NCI-H2227 (cell line): ENCODE data around the gene NCBP3.

Source experiments
- DNase-seq: peaks from one replicate; lab custom pipeline; 2025; ENCODE audit not compliant: unreplicated experiment; lab: John Stamatoyannopoulos, UW

The NCBP3 gene

GRCh38 chr17:3813171-3813570 is 32.9 kb downstream of the NCBP3 start:
- no peak for DNase-seq

- DNase-seq: no peak
Measured at GRCh38 chr17:3812771-3813170, 33.3 kb downstream of the NCBP3 start.

DNA sequence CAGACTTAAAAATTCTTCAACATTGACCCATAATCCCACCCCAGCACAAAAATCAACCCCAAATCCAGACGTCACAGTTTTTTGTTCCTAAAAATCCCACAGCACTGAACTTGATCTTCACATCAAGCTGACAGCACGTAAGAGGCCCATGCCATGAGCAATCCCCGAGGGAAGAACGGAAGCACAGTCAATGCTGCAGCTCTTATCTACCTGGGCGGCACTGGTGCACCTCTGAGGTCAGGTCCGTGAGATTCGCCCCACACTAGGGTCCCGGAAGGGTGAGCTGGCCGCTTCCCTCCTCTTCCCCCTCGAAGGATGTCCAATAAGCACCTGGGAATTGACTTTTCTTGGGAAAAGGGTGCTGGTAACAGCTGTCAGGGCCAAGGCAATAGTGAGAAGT is 33.8 kb downstream of the NCBP3 start:
- DNase-seq: no peak

DNA sequence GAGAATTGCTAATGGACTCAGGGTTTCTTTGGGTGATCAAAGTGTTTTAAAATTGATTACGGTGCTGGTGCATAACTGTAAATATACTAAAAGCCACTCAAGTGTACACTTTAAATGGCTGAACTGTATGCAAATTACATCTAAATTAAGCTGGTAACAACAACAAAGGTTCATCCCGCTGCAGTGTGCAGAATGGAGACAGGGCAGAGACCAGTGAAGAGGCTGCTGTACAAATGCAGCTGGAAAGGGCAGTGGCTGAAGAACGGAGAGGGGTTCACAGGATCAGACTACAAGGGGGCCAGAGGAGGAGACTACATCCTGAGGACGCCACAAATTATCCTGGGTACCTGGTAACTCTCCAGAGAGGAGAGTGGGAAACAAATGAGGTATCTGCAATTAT is 36.0 kb downstream of the NCBP3 start:
- no peak for DNase-seq

GRCh38 chr17:3809135-3809534 is 36.9 kb downstream of the NCBP3 start:
- no peak for DNase-seq

GRCh38 chr17:3808701-3809100 is 37.3 kb downstream of the NCBP3 start:
- DNase-seq: no peak

DNA sequence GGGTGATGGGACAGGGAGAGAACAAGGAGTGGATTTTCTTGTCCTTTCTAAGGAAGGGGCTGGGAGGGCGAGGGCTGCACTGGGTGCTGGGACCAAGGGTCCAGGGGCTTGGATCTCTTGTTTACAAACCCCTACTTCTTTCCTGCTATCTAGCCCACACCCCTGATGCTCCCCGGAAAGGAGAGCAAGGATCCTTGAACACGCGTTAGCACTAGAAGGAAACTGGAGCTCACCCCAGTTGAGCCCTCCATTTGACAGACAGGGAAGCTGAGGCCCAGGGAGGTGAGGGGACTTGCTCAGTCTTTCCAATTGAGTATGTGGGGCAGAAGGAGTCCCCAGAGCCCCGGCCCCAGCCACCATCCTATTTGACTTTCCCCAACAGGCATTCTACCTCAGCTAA is 40.5 kb downstream of the NCBP3 start:
- no peak for DNase-seq

DNA sequence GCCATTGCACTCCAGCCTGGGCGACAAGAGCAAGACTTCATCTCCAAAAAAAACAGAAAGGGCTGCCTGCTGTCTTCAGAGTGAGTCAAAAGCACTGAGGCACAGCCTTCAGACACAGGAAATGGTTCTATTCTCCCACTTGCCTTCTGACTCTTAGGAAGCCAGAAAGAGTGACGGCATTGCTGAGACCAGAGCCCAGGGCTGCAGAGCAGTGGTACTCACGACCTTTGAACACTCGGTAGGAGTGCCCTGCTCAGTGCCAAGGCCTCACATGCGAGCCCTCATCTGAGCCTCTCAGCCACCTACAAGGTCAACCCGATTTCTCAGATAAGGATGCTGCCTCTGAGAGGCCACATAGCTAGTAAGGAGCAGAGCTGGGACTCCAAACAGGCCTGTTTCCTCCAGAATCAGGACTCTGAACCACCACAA is 41.5 kb downstream of the NCBP3 start:
- no peak for DNase-seq

DNA sequence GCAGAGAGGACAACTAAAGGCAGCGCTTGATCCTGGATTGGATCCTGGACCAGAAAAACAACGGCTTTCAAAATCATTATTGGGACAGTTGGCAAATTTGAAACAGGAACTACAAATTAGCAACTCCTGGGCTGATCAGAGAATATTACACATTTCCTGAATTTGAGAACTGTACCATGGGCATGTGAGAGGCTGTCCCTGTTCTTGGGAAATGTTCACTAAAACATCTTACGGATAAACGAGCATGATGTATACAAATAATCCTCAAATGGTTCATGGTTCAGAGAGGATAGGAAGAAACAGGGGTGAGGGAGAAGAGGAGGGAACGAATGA is 42.8 kb downstream of the NCBP3 start:
- no peak for DNase-seq

GRCh38 chr17:3802461-3803307 is 43.4 kb downstream of the NCBP3 start:
- no peak for DNase-seq

DNA sequence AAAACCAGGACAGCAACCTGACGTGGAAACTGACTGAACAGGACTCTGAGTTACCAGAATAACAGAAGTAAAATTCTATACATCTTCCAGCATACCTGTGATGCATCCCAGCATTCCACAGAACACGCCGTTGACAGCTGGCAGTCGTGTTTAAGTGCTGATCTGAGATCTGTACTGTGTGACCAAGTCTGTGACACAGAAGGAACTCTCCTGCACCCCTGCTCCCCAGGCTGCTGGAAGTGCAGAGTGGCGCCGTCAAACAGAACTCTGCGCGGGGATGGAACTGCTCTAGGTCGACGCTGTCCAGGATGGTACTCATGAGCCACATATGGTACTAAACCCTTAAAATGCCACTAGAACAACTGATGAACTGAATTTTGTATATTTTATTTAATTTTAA is 44.3 kb downstream of the NCBP3 start:
- DNase-seq: no peak

GRCh38 chr17:3801347-3801746 is 44.7 kb downstream of the NCBP3 start:
- no peak for DNase-seq

DNA sequence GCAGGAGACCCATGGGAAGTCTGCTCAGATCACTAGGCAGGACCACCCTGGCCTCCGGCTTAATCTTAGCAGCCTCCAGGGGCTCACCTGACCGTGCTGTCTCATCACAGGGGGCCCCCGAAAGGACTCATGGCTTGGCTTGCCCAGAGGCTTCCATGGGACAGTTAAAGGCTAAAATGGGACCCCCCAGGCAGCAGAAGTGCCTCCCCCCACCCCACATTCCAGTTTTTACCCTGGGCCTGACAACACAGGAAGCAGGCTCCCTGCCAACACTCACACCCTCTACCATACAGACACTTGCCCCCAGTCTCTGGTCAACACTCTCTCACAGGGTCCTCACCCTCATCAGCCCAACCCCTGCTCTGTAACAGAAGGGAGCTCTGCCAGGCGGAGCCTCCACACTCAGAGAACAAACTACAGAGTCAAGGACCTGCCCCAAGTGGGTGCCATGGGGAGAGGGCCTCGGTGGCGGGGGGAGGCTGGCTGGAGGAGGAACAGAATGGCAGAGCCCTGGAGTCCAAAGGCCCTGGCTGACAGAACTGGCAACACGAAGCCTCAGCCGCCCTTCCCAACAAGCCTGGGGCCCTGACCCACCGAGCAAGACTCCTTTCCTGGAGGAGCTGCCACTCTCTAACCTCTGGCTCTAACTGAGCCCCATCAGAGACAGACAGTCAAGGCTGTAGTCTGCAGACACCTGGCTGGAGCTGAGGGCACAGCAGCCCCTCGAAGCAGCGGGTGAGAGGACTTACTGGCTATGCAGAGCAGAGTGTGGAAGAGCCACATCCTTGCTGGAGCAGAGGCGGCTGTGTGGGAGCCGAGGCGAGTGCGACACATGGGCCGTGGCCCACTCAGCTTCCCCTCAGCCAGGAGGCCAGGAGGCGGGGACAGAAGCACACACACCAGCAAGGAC is 45.4 kb downstream of the NCBP3 start, which contains the start of gene ITGAE:
Gene ITGAE (minus strand): TSS at position 827 of the 910 bp plus-strand sequence. CDS start 44 bp downstream, at position 783.
- no peak for DNase-seq

- DNase-seq: no peak
Measured at GRCh38 chr17:3799181-3799945, 46.7 kb downstream of the NCBP3 start.

DNA sequence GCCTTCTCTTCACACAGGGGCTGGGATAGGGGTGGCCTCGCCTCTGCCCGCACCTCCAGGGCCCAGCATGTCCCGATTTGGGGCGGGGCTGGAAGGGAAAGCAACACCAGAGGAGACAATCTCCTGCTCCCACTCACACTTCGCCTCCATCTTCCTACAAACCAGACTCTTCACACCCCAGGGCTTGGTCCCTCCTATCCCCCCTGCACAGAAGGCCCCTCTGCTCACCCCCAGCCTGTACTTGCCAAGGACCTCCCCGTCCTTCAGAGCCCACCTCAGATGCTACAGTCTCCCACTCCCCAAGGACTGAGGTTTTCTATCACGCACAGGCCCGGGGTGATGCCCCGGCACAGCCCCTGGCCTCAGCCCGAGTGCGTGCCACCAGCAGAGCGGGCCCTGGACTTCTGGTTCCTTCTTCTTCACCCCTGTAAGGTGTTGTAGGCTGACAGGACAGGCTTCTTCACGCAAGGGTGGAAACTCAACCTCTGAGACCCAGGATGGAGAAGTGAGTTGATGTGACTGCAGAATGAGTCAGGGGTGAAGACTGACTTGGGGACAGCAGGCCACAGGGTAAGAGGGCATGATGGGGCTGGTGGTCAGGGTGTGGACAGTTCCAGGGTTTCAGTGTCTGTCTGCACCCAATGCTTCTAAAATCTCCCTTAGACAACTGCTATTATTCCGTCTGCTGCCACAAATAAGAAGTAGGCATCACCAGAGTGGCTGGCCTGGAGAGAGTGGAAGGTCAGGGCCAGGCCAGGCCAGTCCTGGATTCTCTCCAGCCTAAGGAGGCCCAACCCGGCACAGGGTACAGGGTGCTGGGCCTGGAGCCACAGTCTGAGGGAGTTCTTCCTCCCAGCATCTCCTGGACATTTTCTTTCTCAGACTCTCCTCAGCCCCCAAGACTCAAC is 47.5 kb downstream of the NCBP3 start:
- no peak for DNase-seq

DNA sequence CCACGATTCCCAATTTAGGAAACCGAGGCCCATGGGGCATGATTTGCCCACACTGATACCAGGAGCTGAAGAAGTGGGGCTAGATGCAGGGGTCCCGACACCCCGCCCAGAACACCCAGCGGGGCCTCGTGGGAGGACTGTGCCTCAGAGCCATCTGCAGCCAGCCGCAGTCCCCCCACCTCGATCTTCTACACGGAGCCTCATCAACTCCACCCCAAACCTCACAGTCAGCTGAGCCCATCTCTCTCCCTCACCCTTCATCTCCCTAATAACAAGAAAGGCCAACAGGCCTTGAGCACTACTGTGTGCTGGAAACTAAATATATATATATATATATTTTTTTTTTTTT is 49.2 kb downstream of the NCBP3 start:
- DNase-seq: no peak

GRCh38 chr17:3796110-3796821 is 49.8 kb downstream of the NCBP3 start:
- DNase-seq: no peak

DNA sequence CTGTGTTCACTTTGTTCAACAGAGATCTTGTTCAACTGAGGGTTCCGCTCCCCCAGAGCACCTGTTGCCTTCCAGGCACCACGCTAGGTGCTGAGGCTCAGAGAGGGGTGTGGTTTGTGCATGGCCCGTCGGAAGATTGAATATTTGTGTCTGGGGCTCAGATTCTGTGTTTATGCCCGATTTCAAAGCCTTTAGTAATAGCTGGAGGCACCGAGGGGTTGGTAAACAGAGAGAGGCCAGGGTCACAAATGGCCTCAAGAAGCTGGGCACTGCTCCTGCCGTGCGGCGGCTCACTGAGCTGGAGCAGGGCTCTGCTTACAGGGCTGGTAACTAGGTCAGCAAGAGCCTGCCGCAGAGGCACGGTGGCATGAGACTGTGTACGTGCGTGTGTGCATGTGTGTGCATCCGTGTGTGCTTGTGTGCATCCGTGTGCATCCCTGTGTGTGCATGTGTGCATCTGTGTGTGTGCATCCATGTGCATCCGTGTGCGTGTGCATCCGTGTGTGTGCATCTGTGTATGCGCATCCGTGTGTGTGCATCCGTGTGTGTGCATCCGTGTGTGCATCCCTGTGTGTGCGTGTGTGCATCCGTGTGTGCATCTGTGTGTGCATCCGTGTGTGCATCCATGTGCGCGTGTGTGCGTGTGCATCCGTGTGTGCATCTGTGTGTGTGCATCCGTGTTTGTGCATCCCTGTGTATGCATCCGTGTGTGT is 50.5 kb downstream of the NCBP3 start:
- DNase-seq: no peak
